NCI-H128 (cell line): Measurements from ENCODE around the gene NYNRIN.
"Not testable (repeated sequence)": the region's sequence is repeated elsewhere in the genome, so short reads cannot be mapped to it uniquely, and the experiment has no call there.

Source experiments
- DNase-seq: peaks from one replicate; lab custom pipeline; 2025; ENCODE audit not compliant: unreplicated experiment; lab: John Stamatoyannopoulos, UW

Gene NYNRIN

DNA sequence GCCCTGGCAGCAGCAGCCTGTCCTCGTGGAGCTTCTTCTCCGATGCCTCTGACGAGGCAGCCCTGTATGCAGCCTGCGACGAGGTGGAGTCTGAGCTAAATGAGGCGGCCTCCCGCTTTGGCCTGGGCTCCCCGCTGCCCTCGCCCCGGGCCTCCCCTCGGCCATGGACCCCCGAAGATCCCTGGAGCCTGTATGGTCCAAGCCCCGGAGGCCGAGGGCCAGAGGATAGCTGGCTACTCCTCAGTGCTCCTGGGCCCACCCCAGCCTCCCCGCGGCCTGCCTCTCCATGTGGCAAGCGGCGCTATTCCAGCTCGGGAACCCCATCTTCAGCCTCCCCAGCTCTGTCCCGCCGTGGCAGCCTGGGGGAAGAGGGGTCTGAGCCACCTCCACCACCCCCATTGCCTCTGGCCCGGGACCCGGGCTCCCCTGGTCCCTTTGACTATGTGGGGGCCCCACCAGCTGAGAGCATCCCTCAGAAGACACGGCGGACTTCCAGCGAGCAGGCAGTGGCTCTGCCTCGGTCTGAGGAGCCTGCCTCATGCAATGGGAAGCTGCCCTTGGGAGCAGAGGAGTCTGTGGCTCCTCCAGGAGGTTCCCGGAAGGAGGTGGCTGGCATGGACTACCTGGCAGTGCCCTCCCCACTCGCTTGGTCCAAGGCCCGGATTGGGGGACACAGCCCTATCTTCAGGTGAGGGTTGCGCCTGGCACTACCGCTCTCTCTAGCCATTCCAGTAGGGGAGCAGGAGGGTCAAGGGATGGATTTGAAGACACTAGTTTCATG lies 28.7 kb upstream of the NYNRIN start:
- no peak for DNase-seq

DNA sequence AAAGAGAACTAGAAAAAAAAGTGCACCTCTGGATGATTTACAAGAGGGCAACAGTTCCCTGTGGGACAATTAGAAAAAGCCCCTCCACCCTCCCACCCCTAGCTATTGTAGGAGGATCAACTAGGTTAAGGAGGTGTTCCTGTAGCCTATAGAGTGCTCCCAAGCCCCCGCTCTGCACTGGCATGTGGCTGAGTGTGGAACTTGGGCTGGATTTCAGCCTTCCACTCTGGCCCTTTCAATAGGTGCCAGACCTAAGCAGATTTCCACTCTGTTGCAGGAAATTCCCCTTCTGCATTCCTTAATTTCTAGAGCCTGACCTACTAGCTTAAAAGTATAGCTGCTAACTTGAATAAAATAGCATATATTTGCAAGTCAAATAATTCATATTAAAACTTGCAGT lies 28.1 kb upstream of the NYNRIN start:
- DNase-seq = no peak

DNA sequence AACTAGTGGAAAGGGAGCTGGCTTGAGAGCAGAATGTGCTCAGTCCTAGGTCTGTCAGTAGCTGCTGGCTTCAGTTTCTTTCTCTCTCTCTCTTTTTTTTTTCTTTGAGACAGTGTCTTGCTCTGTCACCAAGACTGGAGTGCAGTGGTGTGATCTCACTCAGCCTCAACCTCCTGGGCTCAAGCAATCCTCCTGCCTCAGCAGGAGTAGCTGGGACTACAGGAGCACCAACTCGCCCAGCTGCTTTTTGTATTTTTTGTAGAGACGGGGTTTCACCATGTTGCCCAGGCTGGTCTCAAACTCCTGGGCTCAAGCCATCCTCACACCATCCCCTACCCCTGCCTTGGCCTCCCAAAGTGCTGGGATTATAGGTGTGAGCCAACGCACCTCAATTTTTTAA lies 27.2 kb upstream of the NYNRIN start:
- DNase-seq = not testable (repeated sequence)

DNA sequence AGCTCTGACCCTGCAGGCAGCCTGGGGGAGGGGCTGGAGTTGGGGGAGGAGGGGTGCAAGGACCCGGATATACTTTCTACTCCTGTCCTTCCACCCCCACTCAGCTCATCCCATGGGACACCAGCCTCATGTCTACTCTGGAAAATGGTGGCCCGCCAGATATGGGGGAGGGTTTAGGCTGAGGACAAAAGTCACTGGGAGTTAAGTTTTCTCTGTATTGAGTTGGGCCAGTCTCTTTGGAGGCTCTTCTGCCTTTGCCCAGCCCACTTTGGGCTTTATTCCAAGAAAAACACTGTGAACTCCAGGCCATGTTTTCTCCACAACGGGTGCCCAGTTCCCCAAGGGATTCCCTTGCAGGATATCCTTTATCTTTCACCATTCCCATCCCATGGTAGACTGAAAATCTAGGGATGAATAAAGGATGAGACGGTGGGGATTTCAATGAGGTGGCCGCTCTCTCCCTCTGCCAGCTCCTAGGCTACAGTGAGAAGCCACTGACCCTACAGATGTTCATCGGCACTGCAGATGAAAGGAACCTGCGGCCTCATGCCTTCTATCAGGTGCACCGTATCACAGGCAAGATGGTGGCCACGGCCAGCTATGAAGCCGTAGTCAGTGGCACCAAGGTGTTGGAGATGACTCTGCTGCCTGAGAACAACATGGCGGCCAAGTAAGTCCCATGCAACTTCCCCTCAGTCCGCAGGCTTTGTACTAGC lies 25.9 kb upstream of the NYNRIN start:
- DNase-seq = no peak

DNA sequence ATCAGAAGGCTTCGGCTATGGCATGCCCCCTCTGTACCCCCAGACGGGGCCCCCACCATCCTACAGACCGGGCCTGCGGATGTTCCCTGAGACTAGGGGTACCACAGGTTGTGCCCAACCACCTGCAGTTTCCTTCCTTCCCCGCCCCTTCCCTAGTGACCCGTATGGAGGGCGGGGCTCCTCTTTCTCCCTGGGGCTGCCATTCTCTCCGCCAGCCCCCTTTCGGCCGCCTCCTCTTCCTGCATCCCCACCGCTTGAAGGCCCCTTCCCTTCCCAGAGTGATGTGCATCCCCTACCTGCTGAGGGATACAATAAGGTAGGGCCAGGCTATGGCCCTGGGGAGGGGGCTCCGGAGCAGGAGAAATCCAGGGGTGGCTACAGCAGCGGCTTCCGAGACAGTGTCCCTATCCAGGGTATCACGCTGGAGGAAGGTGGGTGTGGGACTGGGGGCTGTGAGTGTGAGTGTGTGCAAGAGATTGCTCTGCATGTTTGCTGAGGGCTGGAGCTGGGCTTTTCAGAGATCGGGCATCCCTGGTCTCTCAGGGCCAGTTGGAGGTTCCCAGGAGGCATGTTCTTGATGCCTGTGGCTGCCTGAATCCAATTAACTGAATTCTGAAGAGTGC lies 22.2 kb upstream of the NYNRIN start:
- DNase-seq = no peak

DNA sequence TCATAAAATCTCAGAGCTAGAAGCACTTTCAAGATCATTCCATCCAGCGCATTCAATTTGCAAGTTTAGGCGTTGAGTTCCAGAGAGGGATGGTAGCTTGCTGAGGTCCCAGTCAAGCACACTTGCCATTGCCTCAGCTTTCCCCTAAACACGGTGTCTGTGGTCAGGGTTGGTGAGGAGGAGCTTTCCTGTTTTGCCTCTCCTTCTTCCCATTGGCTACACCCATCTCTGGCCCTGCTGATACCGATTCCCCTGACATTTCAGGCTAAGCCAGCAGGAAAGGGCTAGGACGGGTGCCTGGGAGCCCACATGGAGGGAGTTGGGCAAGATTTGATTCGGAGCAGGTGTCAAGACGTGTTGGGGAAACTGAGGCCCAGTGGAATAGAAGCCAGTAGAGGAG lies 21.7 kb upstream of the NYNRIN start:
- no peak for DNase-seq

DNA sequence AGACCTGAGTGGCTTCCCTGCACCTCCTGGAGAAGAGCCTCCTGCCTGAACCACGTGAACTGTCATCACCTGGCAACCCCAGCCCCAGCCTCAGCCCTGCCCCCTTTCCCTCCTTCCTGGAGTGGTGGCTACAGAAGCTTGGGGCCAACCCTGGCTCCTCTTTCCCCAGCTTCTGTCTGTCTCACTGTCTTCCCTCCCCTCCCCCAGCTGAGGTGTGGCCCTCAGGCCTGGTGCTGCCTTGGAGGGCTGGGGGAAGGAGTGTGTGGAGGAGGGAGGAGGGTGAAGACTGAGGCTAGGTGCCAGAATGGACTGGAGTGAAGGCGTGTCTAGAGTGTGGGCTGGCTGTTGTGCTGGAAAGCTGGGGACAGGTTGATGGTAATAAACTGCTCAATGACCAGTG lies 21.1 kb upstream of the NYNRIN start:
- DNase-seq = no peak

DNA sequence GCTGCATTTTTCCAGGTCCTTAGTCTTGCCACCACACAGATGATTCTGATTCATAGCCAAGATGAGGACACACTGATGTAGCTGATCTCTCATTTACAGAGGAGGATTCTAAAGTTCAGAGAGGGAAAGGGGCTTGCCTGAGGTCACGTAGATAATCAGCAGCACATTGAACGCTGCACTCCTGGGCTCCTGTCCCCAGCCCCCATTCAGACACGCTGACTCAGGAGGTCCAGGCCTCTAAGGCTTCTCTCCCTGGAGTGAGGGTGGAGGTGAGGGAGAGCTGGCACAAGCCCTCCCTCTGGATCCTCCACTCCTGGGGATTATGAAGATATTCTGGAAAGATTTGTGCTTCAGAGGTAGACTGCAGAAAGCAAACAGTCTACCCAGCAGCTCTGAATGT lies 20.5 kb upstream of the NYNRIN start:
- no peak for DNase-seq

DNA sequence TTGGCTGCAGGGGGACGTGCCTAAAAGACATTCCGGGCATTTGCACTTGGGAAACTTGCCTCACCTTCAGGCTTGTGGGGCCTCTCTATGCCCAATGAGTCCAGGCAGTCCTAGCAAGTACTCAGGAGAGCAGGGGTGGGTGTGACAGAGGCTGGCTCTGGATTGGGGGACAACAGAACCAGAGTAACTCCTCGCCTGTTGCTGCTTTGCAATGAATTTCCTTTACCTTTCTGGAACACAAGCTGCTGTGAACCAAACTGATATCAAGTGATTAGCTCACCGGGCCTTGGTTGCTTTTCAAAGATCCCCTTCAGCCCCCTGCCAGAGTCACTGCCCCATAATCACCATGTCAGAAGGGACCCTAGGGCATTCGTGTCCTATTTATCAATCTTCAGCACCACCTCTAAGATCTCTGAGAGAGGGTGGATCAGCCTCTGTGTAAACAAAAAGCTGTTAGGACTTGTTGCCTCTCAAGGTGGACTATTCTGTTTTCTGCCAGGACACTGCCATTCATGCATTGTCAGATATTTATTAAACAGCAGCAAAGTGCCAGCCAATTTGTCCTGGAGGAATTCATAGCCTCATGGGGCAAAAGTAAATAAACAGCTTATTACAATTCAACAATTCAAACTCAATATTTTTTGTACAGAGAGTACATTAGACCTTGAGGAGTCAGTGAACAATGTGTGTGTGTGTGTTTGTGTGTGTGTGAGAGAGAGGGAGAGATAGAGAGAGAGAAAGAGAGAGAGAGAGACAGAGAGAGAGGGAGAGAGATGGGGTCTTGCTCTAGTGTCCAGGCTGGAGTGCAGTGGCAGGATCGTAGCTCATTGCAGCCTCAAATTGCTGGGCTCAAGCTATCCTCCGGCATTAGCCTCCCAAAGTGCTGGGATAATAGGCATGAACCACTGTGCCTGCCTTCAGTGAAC lies 19.6 kb upstream of the NYNRIN start:
- no peak for DNase-seq

DNA sequence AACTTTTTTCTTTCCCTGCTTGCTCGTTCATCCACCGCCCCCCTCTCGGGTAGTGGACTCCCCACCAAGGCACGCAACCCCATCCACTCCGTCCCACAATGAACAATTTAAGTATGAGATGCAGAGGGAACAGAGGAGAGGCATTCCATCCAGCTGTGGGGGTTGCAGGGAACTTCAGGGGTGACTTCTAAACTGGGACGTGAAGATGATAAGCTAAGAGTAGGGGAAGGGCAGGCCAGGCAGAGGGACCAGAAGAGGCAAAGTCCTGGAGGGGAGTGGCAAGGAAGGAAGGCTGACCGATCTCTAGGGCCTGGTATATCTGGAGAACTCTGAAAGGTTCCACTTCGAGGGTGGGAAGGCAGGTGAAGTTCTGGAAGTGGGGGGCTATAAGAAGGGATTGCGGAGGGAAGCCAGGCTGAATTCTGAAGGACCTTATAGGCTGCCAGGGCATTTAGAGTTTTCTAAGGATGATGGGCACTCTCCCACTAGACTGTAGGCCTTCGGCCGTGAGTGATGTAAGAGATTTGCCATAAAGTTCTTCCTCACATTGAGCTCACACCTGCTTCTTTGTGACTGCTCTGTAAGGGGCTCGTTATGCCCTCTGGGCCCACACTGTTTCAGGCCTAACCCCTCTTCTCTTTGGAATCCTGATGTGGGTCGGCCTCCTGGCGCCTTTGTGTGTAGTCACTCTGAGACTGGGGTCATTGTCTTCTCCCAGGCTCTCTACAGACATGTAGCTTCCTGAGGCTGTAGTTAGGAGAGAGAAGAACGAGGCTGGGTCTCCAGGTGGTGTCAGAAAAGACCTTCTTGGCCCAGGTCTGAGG lies 18.7 kb upstream of the NYNRIN start:
- DNase-seq = no peak

DNA sequence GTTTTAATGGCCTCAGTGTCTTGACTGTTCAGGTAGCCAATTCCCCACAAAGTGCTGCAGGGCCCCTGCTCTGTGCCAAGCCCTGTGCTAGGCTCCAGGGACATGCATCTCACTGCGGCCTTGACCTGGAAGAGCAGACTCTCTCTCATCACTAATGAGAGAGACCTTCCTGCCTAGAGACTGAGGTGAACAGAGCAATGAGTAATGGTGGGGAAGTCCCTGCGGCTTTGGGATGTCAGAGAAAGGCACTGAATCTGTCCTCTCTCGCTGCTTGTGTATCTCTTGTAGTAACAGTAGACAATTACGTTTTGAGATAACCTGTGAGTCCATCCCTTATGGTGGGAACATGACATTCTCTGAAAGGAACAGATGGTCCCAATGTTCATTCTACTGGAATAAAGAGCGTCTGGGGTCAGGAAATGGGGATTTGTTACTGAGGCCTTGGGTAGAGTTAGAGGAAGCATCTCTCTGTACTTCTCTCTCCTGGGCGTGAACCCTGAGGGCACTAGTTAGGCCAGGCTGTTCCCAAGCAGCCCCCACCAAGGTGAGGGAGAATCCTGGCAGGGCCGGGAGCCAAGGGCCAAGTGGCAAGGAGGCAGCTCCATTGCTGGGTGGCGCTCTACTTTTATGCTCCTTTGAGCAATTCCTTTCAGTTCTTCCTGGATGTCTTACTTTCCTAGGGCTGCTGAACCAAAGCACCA lies 17.3 kb upstream of the NYNRIN start:
- no peak for DNase-seq

DNA sequence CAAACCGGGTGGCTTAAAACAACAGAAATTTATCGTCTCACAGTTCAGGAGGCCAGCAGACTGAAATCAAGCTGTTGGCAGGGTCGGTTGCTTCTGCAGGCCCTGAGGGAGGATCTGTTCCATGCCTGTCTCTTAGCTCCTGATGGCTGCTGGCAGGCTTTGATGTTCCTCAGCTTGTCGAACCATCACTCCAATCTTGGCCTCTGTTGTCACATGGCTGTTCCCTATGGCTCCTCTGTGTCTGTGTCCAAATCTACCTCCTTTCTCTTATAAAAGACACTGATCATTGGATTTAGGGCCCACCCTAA lies 16.8 kb upstream of the NYNRIN start:
- no peak for DNase-seq

DNA sequence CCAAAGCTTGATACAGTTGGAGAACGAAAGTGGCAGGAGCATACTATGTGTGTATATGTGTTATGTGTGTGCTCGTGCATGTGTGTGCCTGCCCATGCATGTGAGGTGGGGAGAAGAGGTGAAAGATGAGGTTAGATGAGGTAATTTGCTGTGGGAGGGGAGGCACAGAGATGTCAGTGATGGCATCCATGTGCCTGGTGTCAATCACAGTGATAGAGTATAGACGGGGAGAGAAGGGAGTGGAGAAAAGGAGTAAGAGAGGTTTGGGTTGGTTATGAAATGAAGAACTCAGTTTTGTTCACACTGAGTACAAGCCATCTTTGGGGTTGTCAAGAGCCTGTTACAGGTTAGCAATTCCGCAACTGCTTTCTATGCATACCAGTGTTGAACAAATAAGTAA lies 14.6 kb upstream of the NYNRIN start:
- DNase-seq = no peak

DNA sequence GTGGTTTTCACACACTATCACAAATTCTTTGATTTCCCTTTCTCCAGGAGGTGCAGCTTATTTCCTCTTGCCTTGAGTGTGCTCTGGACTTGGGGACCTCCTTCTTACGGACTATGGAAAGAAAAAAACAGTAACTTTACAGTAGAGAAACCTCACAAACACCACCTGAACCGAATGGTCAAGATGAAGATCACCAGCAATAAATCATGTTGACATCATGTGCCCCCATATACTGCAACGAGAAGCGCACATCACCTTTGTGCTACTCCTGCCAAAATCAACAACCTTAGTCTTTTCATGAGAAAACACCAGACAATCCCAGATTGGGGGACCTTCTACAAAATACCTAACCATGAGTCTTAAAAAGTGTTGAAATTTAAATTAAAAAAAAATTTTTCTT lies 13.3 kb upstream of the NYNRIN start:
- no peak for DNase-seq

DNA sequence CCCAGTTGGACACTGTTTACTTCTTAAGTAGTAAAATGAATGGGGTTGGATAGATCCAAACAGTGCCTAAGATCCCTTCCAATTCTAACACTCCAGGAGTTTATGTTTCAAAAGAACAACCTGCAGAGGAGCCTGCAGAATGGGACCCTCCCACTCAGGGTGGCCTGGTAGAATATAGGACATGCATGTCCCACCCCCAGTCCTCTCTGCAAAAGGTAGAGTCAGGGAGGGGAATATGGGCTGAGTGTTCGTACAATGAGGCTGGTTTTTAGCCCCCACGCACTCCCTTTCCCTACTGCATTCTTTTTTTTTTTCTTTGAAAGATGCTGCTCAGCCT lies 11.8 kb upstream of the NYNRIN start:
- DNase-seq = no peak

DNA sequence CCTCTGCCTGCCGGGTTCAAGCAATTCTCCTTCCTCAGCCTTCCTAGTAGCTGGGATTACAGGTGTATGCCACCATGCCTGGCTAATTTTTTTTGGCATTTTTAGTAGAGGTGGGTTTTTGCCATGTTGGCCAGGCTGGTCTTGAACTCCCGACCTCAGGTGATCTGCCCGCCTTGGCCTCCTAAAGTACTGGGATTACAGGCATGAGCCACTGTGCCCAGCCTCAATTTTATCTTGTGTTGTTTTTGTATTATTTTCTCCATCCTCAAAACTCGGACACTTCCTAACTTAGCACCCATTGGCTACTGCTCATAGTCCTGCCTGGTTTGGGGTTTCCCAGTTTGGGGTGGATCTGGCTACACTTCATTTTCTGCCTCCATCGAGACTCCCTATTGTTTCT lies 11.2 kb upstream of the NYNRIN start:
- DNase-seq = not testable (repeated sequence)

DNA sequence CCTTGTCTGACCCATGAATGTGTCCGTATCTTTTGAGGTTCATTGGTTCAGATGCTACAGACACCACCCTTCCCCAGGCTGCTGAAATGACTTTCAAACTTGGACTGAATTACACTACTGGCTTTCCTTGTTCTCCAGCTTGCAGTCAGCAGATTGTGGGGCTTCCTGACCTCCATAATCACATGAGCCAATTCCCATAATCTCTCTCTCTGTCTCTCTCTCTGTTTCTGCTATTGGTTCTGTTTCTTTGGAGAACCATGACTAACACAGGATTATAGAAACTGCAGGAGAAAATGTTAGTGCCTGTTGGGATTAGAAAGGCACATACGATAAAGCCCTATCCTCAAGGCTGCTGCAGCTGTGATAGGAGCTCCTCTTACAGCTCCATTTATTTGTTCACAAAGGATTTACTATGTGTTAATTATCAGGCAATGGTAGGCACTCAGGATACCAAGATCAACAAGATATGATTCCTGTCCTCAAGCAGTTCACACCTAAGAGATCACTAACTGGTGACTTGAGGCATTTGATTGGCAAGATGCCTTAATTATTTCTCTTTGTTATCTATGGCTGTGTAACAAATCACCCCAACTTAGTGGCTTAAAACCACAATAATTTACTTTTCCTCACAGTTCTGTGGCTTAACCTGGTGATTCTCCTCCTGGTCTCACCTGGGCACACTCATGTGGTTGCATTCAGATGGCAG lies 10.2 kb upstream of the NYNRIN start:
- no peak for DNase-seq

DNA sequence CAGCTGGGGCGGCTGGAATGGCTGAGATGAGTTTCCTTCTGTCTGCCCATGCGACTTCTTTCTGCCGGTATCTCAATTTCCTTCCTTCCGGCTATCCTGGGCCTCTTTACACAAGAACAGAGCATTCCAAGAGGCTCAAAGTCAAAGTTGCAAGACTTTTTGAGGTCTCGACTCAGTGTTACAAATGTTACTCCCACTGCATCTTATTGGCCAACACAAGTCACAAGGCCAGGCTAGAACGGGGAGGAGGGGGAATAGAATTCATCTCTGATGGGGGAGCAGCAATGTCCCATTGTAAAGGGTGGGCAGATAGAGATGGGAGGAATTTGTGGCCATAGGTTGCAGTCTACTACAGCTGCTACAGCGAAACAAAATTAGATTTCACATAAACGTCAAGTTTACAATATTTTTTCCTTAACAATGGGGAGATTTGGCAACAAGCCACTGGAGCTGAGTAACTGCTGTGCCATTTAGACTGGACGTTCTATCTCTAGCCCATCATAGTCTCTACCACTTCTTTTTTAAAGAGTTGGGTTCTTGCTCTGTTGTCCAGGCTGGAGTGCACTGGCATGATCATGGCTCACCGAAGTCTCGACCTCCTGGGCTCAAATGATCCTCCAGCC lies 9.5 kb upstream of the NYNRIN start:
- no peak for DNase-seq
